ENCODE measurements around the gene PTPRR. TPM values are rescaled to one million over a fixed set of nuclear protein-coding genes. Genes with fewer than 3 reads are reported as not detected.

The PTPRR gene
- polyA plus RNA-seq, 1 of the 3 experiments (the other 2 are of a cell fraction) = 1.4 TPM

DNA sequence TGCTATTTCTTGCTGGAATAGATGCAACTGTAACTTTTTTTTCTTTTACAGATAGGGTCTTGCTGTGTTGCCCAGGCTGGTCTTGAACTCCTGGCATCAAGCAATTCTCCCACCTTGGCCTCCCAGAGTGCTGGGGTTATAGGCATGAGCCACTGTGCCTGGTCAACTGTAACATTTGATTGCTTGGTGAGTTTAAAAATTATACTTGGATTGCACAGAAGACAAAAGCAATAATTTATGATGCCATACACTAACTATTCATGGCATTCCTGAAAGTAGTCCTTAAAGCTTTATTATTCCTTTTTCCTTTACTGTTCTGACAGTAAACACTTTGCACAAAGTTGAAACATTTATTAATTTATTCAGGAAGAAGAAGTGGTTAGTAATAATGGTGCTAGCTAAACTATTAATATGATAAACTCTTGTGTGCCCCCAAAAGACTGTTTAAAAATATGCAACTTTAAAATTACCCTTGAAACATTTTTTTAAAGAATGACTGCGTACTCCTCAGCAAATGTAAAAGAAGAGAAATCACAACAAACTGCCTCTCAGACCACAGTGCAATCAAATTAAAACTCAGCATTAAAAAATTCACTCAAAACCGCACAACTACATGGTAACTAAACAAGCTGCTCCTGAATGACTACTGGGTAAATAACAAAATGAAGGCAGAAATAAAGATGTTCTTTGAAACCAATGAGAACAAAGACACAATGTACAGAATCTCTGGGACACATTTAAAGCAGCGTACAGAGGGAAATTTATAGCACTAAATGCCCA is 291.6 kb downstream of the PTPRR start (continued):
- TF ChIP-seq, protein P1, sequence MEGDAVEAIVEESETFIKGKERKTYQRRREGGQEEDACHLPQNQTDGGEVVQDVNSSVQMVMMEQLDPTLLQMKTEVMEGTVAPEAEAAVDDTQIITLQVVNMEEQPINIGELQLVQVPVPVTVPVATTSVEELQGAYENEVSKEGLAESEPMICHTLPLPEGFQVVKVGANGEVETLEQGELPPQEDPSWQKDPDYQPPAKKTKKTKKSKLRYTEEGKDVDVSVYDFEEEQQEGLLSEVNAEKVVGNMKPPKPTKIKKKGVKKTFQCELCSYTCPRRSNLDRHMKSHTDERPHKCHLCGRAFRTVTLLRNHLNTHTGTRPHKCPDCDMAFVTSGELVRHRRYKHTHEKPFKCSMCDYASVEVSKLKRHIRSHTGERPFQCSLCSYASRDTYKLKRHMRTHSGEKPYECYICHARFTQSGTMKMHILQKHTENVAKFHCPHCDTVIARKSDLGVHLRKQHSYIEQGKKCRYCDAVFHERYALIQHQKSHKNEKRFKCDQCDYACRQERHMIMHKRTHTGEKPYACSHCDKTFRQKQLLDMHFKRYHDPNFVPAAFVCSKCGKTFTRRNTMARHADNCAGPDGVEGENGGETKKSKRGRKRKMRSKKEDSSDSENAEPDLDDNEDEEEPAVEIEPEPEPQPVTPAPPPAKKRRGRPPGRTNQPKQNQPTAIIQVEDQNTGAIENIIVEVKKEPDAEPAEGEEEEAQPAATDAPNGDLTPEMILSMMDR (IDR thresholded peaks at IDR 0.05) = no peak
- TF ChIP-seq, protein P2, sequence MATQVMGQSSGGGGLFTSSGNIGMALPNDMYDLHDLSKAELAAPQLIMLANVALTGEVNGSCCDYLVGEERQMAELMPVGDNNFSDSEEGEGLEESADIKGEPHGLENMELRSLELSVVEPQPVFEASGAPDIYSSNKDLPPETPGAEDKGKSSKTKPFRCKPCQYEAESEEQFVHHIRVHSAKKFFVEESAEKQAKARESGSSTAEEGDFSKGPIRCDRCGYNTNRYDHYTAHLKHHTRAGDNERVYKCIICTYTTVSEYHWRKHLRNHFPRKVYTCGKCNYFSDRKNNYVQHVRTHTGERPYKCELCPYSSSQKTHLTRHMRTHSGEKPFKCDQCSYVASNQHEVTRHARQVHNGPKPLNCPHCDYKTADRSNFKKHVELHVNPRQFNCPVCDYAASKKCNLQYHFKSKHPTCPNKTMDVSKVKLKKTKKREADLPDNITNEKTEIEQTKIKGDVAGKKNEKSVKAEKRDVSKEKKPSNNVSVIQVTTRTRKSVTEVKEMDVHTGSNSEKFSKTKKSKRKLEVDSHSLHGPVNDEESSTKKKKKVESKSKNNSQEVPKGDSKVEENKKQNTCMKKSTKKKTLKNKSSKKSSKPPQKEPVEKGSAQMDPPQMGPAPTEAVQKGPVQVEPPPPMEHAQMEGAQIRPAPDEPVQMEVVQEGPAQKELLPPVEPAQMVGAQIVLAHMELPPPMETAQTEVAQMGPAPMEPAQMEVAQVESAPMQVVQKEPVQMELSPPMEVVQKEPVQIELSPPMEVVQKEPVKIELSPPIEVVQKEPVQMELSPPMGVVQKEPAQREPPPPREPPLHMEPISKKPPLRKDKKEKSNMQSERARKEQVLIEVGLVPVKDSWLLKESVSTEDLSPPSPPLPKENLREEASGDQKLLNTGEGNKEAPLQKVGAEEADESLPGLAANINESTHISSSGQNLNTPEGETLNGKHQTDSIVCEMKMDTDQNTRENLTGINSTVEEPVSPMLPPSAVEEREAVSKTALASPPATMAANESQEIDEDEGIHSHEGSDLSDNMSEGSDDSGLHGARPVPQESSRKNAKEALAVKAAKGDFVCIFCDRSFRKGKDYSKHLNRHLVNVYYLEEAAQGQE (IDR thresholded peaks at IDR 0.05; ENCODE audit: low read depth, low read length) = no peak
- no peak for TF ChIP-seq EP300 (IDR thresholded peaks at IDR 0.05; ENCODE audit: borderline replicate concordance in 1 of 2, low read depth in 1 of 2, low read length in 1 of 2)
- TF ChIP-seq FOXJ3 (CRISPR knock-in tag; IDR thresholded peaks at IDR 0.05) = no peak
- TF ChIP-seq TCF12 (IDR thresholded peaks at IDR 0.05) = no peak
- TF ChIP-seq MXI1 (IDR thresholded peaks at IDR 0.05; ENCODE audit: low read depth, low read length) = no peak
- TF ChIP-seq, protein P3, sequence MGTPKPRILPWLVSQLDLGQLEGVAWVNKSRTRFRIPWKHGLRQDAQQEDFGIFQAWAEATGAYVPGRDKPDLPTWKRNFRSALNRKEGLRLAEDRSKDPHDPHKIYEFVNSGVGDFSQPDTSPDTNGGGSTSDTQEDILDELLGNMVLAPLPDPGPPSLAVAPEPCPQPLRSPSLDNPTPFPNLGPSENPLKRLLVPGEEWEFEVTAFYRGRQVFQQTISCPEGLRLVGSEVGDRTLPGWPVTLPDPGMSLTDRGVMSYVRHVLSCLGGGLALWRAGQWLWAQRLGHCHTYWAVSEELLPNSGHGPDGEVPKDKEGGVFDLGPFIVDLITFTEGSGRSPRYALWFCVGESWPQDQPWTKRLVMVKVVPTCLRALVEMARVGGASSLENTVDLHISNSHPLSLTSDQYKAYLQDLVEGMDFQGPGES (IDR thresholded peaks at IDR 0.05; ENCODE audit: low read depth, low read length) = no peak
- TF ChIP-seq GATA2 (CRISPR knock-in tag; IDR thresholded peaks at IDR 0.05) = no peak

DNA sequence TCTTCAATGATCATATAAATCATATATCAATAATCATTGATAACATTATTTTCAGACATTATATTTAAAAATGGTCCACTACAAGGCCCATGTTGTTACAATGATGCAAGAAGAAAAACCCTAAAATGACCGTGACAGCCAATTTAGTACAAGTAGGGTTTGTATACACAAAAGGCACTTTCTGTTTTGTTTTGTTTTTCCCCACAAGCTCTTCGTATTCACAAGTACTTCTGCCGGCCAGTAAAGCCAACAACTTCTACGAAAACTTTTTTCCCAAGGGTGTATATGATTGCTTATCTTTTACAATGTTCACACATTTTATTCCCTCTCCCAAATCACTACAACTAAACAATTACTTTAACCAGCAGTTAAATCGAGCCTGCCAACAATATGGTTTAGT is 292.9 kb downstream of the PTPRR start:
- no peak overlapping the region for H2AFZ ChIP-seq (ENCODE audit: low read depth)
- CTCF ChIA-PET = no interaction called here
- H3F3A ChIP-seq (replicated peaks; ENCODE audit: insufficient read depth) = no peaks in the 10 kb centered on the region
- no peaks in the 10 kb centered on the region for H3K9me3 ChIP-seq
- H3K79me2 ChIP-seq (ENCODE audit: insufficient read depth) = no peaks in the 10 kb centered on the region
- no peaks in the 10 kb centered on the region for H3K36me3 ChIP-seq (replicated peaks in 1 of 2; ENCODE audit: control insufficient read depth in 1 of 2, insufficient read depth in 2 of 2, low read length in 1 of 2)
- POLR2A ChIA-PET = no interaction called here
- H3K27me3 ChIP-seq (ENCODE audit: insufficient read depth) = no peaks in the 10 kb centered on the region
- H4K20me1 ChIP-seq (ENCODE audit: insufficient read depth) = no peaks in the 10 kb centered on the region
- no peak overlapping the region for H3K4me2 ChIP-seq
- no peaks in the 10 kb centered on the region for H3K9me2 ChIP-seq
- 90% methylated on average over 5 of the region's 5 CpGs for WGBS (ENCODE audit: low lambda C conversion rate)
- no peak overlapping the region for H3K4me3 ChIP-seq (ENCODE audit: low read depth in 2 of 2, low read length in 1 of 2)
- DNase-seq = no peak
- H3K9ac ChIP-seq = no peak overlapping the region
- no peak overlapping the region for H3K27ac ChIP-seq (ENCODE audit: low read depth in 2 of 2, low read length in 1 of 2)
- H3K4me1 ChIP-seq (ENCODE audit: control insufficient read depth in 1 of 2, insufficient read depth in 2 of 2, low read depth in 1 of 2, low read length in 1 of 2) = no peaks in the 10 kb centered on the region
- TF ChIP-seq TEAD4 (IDR thresholded peaks at IDR 0.05; ENCODE audit: borderline replicate concordance, insufficient read depth) (no peak), FOSL2 (IDR thresholded peaks at IDR 0.05; ENCODE audit: borderline replicate concordance, low read depth) (no peak), ELF1 (IDR thresholded peaks at IDR 0.05) (no peak), JUND (IDR thresholded peaks at IDR 0.05) (no peak), TCF12 (IDR thresholded peaks at IDR 0.05) (no peak), GATA2 (CRISPR knock-in tag; IDR thresholded peaks at IDR 0.05) (no peak), FOXJ3 (CRISPR knock-in tag; IDR thresholded peaks at IDR 0.05) (no peak), SIN3A (IDR thresholded peaks at IDR 0.05; ENCODE audit: borderline replicate concordance, low read depth, low read length) (no peak), EZH2phosphoT487 (IDR thresholded peaks at IDR 0.05; ENCODE audit: borderline replicate concordance, low read depth) (no peak), RCOR1 (IDR thresholded peaks at IDR 0.05; ENCODE audit: low read length) (no peak), SMC3 (IDR thresholded peaks at IDR 0.05; ENCODE audit: low read depth, low read length) (no peak), NFIC (IDR thresholded peaks at IDR 0.05; ENCODE audit: borderline replicate concordance) (no peak)
- TF ChIP-seq, protein P1 (IDR thresholded peaks at IDR 0.05) = no peak
- TF ChIP-seq, protein P2 (IDR thresholded peaks at IDR 0.05; ENCODE audit: low read depth, low read length) = no peak
